Spleen (tissue), 7 donors: ENCODE data around the gene BNC2.

Source experiments
- POLR2A ChIP-seq, 3 donors: fragments of 450-650 bp; IDR thresholded peaks; one replicate each; pipeline ENCODE4 v1.5.1; 2017; ENCODE audit warnings: antibody characterized with exemption in 3 of 3, mild to moderate bottlenecking in 1 of 3
- POLR2AphosphoS5 ChIP-seq, 3 donors: sonication (generic); formaldehyde crosslinking; IDR thresholded peaks; one replicate each; pipeline ENCODE4 v1.5.1; 2017; ENCODE audit warnings: antibody characterized with exemption in 3 of 3
- TF ChIP-seq, protein P1 (sequence below), 11 experiments: fragments of 200-600 bp in 7 of 11; fragments of 450-650 bp in 4 of 11; sonication (generic) in 4 of 11; IDR thresholded peaks in 8 of 11; conservative IDR thresholded peaks in 3 of 11; 1 replicate in 7 of 11; 2 replicates in 4 of 11; pipeline versions ENCODE4 v1.4.0 to v1.8.0; 2016 to 2021; ENCODE audit warnings: antibody characterized with exemption in 11 of 11, inconsistent platforms in 4 of 11, mild to moderate bottlenecking in 1 of 11
- donor health status: DM: no; HTN: no; CAD: no; lungs with moderate emphysema.
- donor health status: DM: no; HTN: no; CAD: no.
- donor health status: DM: no; HTN: no; CAD: no.

DNA sequence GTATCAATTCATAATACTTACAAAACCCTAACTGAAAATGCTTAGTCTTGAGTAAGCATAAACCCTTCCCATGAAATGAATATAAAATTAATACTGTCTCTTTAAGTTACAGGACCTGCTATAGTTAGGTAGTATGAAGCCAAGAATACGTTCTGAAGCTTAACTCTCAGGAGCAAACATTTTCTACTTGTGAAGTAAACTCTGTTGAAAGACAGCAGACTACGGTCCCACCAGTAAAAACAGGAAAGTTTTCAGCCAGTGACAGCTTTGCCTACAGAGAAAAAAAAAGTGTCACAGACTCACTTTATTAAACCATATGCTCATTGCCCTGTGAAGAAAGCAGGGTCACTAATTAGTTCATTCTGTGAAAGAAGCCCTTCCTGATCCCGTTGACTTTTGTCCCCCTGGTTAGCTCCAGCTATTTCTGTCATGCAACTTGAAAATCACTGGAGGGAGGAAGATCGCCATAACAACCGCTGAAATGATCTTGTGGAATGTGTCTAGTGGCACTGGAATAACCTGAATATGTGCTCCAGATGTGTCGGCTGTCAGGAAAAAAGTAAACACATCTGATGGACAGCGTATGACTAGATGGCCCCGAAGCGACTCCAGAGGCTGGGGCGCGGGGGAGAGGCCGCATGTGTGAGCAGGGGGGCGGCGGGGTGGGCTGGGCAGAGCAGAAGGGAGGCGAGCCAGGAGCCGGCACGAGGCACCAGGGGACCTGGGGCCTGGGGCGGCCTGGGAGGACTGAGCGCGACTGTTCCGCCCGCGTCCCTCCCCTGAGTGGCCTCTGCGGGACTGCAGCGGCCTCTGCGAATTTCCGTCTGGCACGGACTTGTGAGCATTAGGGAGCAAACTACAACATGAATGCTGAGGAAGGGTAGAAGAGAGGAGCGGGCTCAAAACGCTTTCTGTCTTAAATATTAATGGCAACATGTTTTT lies 41.9 kb downstream of the BNC2 start:
- TF ChIP-seq, protein P1, sequence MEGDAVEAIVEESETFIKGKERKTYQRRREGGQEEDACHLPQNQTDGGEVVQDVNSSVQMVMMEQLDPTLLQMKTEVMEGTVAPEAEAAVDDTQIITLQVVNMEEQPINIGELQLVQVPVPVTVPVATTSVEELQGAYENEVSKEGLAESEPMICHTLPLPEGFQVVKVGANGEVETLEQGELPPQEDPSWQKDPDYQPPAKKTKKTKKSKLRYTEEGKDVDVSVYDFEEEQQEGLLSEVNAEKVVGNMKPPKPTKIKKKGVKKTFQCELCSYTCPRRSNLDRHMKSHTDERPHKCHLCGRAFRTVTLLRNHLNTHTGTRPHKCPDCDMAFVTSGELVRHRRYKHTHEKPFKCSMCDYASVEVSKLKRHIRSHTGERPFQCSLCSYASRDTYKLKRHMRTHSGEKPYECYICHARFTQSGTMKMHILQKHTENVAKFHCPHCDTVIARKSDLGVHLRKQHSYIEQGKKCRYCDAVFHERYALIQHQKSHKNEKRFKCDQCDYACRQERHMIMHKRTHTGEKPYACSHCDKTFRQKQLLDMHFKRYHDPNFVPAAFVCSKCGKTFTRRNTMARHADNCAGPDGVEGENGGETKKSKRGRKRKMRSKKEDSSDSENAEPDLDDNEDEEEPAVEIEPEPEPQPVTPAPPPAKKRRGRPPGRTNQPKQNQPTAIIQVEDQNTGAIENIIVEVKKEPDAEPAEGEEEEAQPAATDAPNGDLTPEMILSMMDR (IDR thresholded peaks at IDR 0.05 in 8 of 11, conservative IDR thresholded peaks at IDR 0.05 in 3 of 11): no peak
- TF ChIP-seq POLR2A (IDR thresholded peaks at IDR 0.05) (no peak), POLR2AphosphoS5 (IDR thresholded peaks at IDR 0.05) (peak in 2 of 3 donors; percentile 21 to 23)
